ENCODE data around the gene SLC35C1.
"Not testable (repeated sequence)": the region's sequence is repeated elsewhere in the genome, so short reads cannot be mapped to it uniquely, and the experiment has no call there.

SLC35C1 gene

DNA sequence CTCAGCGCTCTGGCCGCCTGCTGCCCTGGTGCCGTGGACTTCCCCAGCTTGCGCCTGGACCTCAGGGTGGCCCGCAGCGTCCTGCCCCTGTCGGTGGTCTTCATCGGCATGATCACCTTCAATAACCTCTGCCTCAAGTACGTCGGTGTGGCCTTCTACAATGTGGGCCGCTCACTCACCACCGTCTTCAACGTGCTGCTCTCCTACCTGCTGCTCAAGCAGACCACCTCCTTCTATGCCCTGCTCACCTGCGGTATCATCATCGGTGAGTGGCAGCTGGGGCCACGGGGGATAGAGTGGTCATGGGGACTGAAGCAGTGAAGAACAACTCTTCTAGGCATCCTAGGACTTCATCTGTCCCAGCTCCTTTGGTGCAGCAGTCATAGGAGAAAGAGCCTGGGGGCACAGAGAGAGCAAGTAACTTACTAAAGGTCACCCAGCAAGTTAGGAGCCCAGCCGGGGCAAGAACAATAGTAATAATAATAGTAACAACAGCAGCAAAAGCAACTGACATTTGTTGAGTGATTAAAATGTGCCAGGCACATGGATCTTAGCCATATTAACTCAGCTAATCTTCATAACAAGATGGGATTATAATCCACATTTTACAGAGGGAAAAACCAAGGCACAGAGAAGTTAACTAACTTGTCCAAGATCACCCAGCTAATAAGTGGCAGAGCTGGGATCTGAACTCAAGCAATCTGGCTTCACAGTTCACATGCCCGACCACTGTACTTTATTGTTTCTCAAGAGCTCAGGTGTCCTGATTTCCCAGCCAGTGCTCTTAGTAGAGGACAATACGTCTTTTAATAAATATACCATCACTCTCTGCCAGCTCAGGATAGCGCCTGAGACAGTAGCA lies 1.4 kb downstream of the SLC35C1 start:
- no peaks in the 10 kb centered on the region for H3K36me3 ChIP-seq (replicated peaks; ENCODE audit: insufficient read depth, low read length)
- H2AFZ ChIP-seq (ENCODE audit: low read length): no peak overlapping the region
- no peaks in the 10 kb centered on the region for H3K9me3 ChIP-seq (replicated peaks; ENCODE audit: insufficient read depth, low read length)
- no peak overlapping the region for H3K9ac ChIP-seq (ENCODE audit: low read length)
- no peak overlapping the region for H3K27ac ChIP-seq (ENCODE audit: low read length)
- H3K4me3 ChIP-seq (ENCODE audit: low read length): peak overlapping the region; percentile 71
- peaks cover 43% of the 10 kb centered on the region for H3K79me2 ChIP-seq (ENCODE audit: low read length)
- H3K4me1 ChIP-seq (ENCODE audit: low read length): peaks cover 10% of the 10 kb centered on the region
- peak overlapping the region; percentile 74 for H3K4me2 ChIP-seq (ENCODE audit: low read depth, low read length)
- DNase-seq: no peak
- no peaks in the 10 kb centered on the region for H3K9me2 ChIP-seq (replicated peaks; ENCODE audit: insufficient read depth, low read length)
- H4K20me1 ChIP-seq (ENCODE audit: insufficient read depth, low read length): no peaks in the 10 kb centered on the region
- H3F3A ChIP-seq (ENCODE audit: insufficient read depth, low read length): no peaks in the 10 kb centered on the region
- TF ChIP-seq EZH2 (optimal IDR thresholded peaks at IDR 0.05; ENCODE audit: low read depth, low read length): no peak
- TF ChIP-seq EZH2phosphoT487 (IDR thresholded peaks at IDR 0.05; ENCODE audit: low read length): no peak
- TF ChIP-seq, protein P1, sequence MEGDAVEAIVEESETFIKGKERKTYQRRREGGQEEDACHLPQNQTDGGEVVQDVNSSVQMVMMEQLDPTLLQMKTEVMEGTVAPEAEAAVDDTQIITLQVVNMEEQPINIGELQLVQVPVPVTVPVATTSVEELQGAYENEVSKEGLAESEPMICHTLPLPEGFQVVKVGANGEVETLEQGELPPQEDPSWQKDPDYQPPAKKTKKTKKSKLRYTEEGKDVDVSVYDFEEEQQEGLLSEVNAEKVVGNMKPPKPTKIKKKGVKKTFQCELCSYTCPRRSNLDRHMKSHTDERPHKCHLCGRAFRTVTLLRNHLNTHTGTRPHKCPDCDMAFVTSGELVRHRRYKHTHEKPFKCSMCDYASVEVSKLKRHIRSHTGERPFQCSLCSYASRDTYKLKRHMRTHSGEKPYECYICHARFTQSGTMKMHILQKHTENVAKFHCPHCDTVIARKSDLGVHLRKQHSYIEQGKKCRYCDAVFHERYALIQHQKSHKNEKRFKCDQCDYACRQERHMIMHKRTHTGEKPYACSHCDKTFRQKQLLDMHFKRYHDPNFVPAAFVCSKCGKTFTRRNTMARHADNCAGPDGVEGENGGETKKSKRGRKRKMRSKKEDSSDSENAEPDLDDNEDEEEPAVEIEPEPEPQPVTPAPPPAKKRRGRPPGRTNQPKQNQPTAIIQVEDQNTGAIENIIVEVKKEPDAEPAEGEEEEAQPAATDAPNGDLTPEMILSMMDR (IDR thresholded peaks at IDR 0.05; ENCODE audit: low read length): no peak
- no peaks in the 10 kb centered on the region for H3K27me3 ChIP-seq (replicated peaks; ENCODE audit: insufficient read depth, low read length)

- no peaks in the 10 kb centered on the region for H3K36me3 ChIP-seq (replicated peaks; ENCODE audit: insufficient read depth, low read length)
- peaks cover 43% of the 10 kb centered on the region for H3K79me2 ChIP-seq (ENCODE audit: low read length)
- TF ChIP-seq, protein P1 (IDR thresholded peaks at IDR 0.05; ENCODE audit: low read length): no peak
- TF ChIP-seq EZH2 (optimal IDR thresholded peaks at IDR 0.05; ENCODE audit: low read depth, low read length): no peak
- TF ChIP-seq EZH2phosphoT487 (IDR thresholded peaks at IDR 0.05; ENCODE audit: low read length): no peak
- no peaks in the 10 kb centered on the region for H3K27me3 ChIP-seq (replicated peaks; ENCODE audit: insufficient read depth, low read length)
- no peaks in the 10 kb centered on the region for H3K9me3 ChIP-seq (replicated peaks; ENCODE audit: insufficient read depth, low read length)
- H3K27ac ChIP-seq (ENCODE audit: low read length): no peak overlapping the region
- H3F3A ChIP-seq (ENCODE audit: insufficient read depth, low read length): no peaks in the 10 kb centered on the region
- peaks cover 10% of the 10 kb centered on the region for H3K4me1 ChIP-seq (ENCODE audit: low read length)
- no peak overlapping the region for H3K9ac ChIP-seq (ENCODE audit: low read length)
- no peaks in the 10 kb centered on the region for H3K9me2 ChIP-seq (replicated peaks; ENCODE audit: insufficient read depth, low read length)
- H3K4me3 ChIP-seq (ENCODE audit: low read length): peak overlapping the region; percentile 71; the same call in 1 of the 2 replicates
- DNase-seq: no peak
- H3K4me2 ChIP-seq (ENCODE audit: low read depth, low read length): peak overlapping the region; percentile 74
- H4K20me1 ChIP-seq (ENCODE audit: insufficient read depth, low read length): no peaks in the 10 kb centered on the region
- H2AFZ ChIP-seq (ENCODE audit: low read length): no peak overlapping the region
Observed at GRCh38 chr11:45806937-45807791, 2.2 kb downstream of the SLC35C1 start.

- no peak overlapping the region for H3K4me3 ChIP-seq (ENCODE audit: low read length)
- no peak overlapping the region for H3K27ac ChIP-seq (ENCODE audit: low read length)
- H3K27me3 ChIP-seq (replicated peaks; ENCODE audit: insufficient read depth, low read length): no peaks in the 10 kb centered on the region
- H3F3A ChIP-seq (ENCODE audit: insufficient read depth, low read length): no peaks in the 10 kb centered on the region
- H4K20me1 ChIP-seq (ENCODE audit: insufficient read depth, low read length): no peaks in the 10 kb centered on the region
- no peaks in the 10 kb centered on the region for H3K36me3 ChIP-seq (replicated peaks; ENCODE audit: insufficient read depth, low read length)
- peaks cover 10% of the 10 kb centered on the region for H3K4me1 ChIP-seq (ENCODE audit: low read length)
- no peaks in the 10 kb centered on the region for H3K9me2 ChIP-seq (replicated peaks; ENCODE audit: insufficient read depth, low read length)
- peak overlapping the region; percentile 74; the same call in 1 of the 2 replicates for H3K4me2 ChIP-seq (ENCODE audit: low read depth, low read length)
- peaks cover 43% of the 10 kb centered on the region for H3K79me2 ChIP-seq (ENCODE audit: low read length)
- no peaks in the 10 kb centered on the region for H3K9me3 ChIP-seq (replicated peaks; ENCODE audit: insufficient read depth, low read length)
- DNase-seq: no peak
- no peak overlapping the region for H3K9ac ChIP-seq (ENCODE audit: low read length)
- TF ChIP-seq EZH2phosphoT487 (IDR thresholded peaks at IDR 0.05; ENCODE audit: low read length) (no peak), EZH2 (optimal IDR thresholded peaks at IDR 0.05; ENCODE audit: low read depth, low read length) (no peak)
- TF ChIP-seq, protein P1 (IDR thresholded peaks at IDR 0.05; ENCODE audit: low read length): no peak
- H2AFZ ChIP-seq (ENCODE audit: low read length): no peak overlapping the region
Observed at GRCh38 chr11:45807792-45808238, 2.9 kb downstream of the SLC35C1 start.

GRCh38 chr11:45808427-45808826 lies 3.5 kb downstream of the SLC35C1 start:
- peaks cover 10% of the 10 kb centered on the region for H3K4me1 ChIP-seq (ENCODE audit: low read length)
- H2AFZ ChIP-seq (ENCODE audit: low read length); H3F3A ChIP-seq (ENCODE audit: insufficient read depth, low read length); H3K9me2 ChIP-seq (replicated peaks; ENCODE audit: insufficient read depth, low read length); H3K9me3 ChIP-seq (replicated peaks; ENCODE audit: insufficient read depth, low read length); H3K4me3 ChIP-seq (ENCODE audit: low read length); H3K27me3 ChIP-seq (replicated peaks; ENCODE audit: insufficient read depth, low read length); DNase-seq; H3K36me3 ChIP-seq (replicated peaks; ENCODE audit: insufficient read depth, low read length); H3K4me2 ChIP-seq (ENCODE audit: low read depth, low read length); H3K27ac ChIP-seq (ENCODE audit: low read length); H4K20me1 ChIP-seq (ENCODE audit: insufficient read depth, low read length); H3K9ac ChIP-seq (ENCODE audit: low read length): not testable (repeated sequence)
- peaks cover 43% of the 10 kb centered on the region for H3K79me2 ChIP-seq (ENCODE audit: low read length)

All from MM.1S (cell line).